Activated CD8-positive, alpha-beta T cell treated with anti-CD3 and anti-CD28 coated beads, Interleukin-2, amount 10 ng/mL, durations not matched to agents 7 days and 5 days (primary cell): ENCODE measurements around the gene ARHGDIB. TPM values are rescaled to one million over a fixed set of nuclear protein-coding genes. Genes with fewer than 3 reads are reported as not detected.

Source experiments
- ATAC-seq: fragments of 150-1000 bp; cut with Tn5 transposase; one replicate; pipeline ENCODE4 v1.10.0; 2021; ENCODE audit warnings: moderate library complexity
- CTCF ChIA-PET: fragments of 350-600 bp; sonication (Branson Sonifier 250); formaldehyde crosslinking; loops from one replicate; lab custom pipeline; 2021; ENCODE audit warnings: antibody characterized with exemption; lab: Charles Lee
- POLR2A ChIA-PET: fragments of 350-600 bp; sonication (Branson Sonifier 250); formaldehyde crosslinking; loops from one replicate; lab custom pipeline; 2021; ENCODE audit warnings: antibody characterized with exemption; lab: Charles Lee
- DNase-seq: peaks from one replicate; pipeline ENCODE4 v3.0.0-alpha.2; 2020
- H3K27ac Mint-ChIP-seq: one replicate; pipeline ENCODE4 v1.8.0; 2021; ENCODE audit warnings: mild to moderate bottlenecking, mixed read lengths
- H3K27me3 Mint-ChIP-seq: one replicate; pipeline ENCODE4 v1.8.0; 2021; ENCODE audit warnings: low read depth, mixed read lengths
- H3K36me3 Mint-ChIP-seq: one replicate; pipeline ENCODE4 v1.8.0; 2021; ENCODE audit warnings: low read depth, mixed read lengths
- H3K4me1 Mint-ChIP-seq: one replicate; pipeline ENCODE4 v1.8.0; 2021; ENCODE audit warnings: low read depth, mixed read lengths
- H3K4me3 Mint-ChIP-seq: one replicate; pipeline ENCODE4 v1.8.0; 2021; ENCODE audit warnings: mild to moderate bottlenecking, mixed read lengths
- H3K9me3 Mint-ChIP-seq: one replicate; pipeline ENCODE4 v1.8.0; 2022; ENCODE audit warnings: mixed read lengths; ENCODE audit not compliant: insufficient read depth
- total RNA-seq, 2 experiments: library from RNA; stranded (reverse); gene quantifications; one replicate each; pipeline ENCODE4 v1.2.3, GENCODE V29; 2021

ARHGDIB gene
- total RNA-seq, 2 experiments from 2014 or later = 1,528 to 1,576 TPM

DNA sequence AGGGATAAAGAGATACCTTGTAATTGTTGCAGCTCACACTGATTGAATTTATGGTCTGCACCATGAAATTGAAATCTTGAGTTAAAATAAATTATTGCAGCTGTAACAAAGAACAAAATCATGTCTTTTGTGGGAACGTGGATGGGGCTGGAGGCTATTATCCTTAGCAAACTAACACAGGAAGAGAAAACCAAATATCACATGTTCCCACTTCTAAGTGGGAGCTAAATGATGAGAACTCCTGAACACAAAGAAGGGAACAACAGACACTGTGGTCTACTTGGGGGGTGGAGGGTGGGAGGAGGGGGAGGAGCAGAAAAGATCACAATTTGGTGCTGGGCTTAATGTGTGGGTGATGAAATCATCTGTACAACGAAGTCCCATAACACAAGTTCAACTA is 45.7 kb downstream of the ARHGDIB start:
- Mint-ChIP-seq H3K4me1 (peaks cover 16% of the 10 kb centered on the region), H3K27ac (no peak overlapping the region), H3K9me3 (no peaks in the 10 kb centered on the region), H3K27me3 (no peaks in the 10 kb centered on the region), H3K36me3 (peaks cover 86% of the 10 kb centered on the region), H3K4me3 (no peak overlapping the region)
- no peak for DNase-seq
- ChIA-PET POLR2A (no interaction called here), CTCF (interaction anchor here (1.2 kb wide), 1 partner anchor 22 kb away, joined by 3 read pairs; no protein-coding TSS in a partner anchor)
- no peak for ATAC-seq

DNA sequence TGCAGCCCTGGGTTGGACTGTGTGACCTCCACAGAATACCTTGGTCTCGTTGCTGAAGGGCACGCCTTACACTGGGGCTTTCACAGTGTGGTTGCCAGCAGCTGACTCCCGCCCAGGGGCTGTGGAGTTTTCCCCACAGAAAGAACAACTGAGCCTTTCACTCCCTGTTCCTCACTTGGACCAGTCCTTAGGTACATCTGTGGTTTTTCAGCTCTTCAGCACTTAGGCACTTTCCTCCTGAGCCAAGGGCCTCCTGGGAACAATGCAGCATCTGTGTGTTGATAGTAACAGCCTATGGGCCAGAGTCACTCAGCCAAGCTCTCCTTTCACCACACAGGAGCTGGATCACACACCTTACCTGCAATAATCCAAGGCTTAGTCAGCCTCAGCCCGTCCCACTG is 48.0 kb downstream of the ARHGDIB start:
- ATAC-seq (no peak), DNase-seq (no peak)
- H3K27me3 Mint-ChIP-seq = no peaks in the 10 kb centered on the region
- CTCF ChIA-PET = interaction anchor here (1.1 kb wide), 1 partner anchor 68 kb away, joined by 3 read pairs; no protein-coding TSS in a partner anchor
- POLR2A ChIA-PET = interaction anchor here (0.6 to 0.8 kb wide), 2 partner anchors 142 to 747 kb away, joined by 3 to 4 read pairs; a partner anchor contains a TSS
- H3K27ac Mint-ChIP-seq = no peak overlapping the region
- H3K4me3 Mint-ChIP-seq = no peak overlapping the region
- no peaks in the 10 kb centered on the region for H3K9me3 Mint-ChIP-seq
- peaks cover 77% of the 10 kb centered on the region for H3K36me3 Mint-ChIP-seq
- peaks cover 11% of the 10 kb centered on the region for H3K4me1 Mint-ChIP-seq

DNA sequence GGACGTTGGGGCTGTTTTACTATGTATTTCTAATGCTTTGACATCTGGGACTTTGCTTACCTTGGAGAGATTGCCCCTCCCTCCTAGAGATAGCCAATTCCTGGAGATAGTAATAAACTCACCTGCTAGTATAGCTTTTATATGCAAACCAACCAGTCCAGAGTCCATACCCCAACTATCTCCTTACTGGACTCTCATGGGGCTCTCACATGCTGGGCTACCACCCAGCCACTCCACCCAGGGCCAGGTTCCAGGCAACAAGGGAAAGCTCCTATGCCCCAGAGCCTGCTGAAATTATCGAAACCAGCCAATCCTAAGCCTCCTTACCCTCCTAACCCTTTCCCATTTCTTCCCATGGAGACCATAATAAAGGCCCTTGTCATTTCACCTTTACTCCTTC is 50.3 kb downstream of the ARHGDIB start:
- ATAC-seq = no peak
- no peak overlapping the region for H3K27ac Mint-ChIP-seq
- POLR2A ChIA-PET = interaction anchor here (1.5 kb wide), 1 partner anchor 23 kb away, joined by 3 read pairs; no protein-coding TSS in a partner anchor

DNA sequence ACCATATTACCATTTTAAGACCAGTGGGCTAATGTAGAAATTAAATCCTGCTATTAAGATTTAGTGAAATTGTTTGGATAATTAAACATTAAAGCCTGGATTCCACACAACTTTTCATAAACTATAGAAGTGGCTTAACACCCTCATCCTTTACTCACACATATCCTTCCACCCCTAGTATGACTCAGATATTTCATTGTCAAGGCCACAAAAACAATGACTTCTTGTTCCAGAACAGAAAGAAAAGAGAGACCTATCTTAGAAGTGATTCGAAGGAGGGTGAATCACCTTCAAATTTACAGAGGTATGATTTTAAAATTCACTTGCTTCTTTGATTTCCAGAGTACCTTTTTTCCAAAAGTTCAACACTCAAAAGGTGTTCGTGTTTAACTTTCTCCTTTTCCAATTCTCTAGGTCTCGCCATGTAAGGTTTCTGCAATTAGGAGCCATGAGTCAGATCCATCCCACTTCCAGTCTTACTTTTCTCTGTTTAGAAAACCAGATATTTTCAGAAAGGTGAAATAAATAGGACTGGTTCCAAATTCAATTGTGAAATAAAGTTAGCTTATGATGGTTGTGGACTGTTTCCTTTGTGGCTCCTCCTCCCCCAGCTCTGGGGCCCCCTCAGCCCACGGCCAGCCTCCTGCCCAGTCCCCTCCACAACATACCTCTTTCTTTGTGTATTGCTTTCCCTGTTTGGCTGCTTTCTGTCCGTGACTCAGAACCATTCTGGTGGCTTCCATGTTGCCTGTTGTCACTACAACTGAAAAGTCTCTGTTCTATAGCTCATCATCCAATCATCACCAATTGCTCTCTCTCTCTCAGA is 51.1 kb downstream of the ARHGDIB start:
- Mint-ChIP-seq H3K27me3 (no peaks in the 10 kb centered on the region), H3K36me3 (peaks cover 65% of the 10 kb centered on the region), H3K27ac (no peak overlapping the region), H3K4me1 (peaks cover 17% of the 10 kb centered on the region), H3K9me3 (no peaks in the 10 kb centered on the region), H3K4me3 (no peak overlapping the region)
- DNase-seq = no peak
- ATAC-seq = no peak
- CTCF ChIA-PET = no interaction called here
- POLR2A ChIA-PET = interaction anchor here (1.5 kb wide), 1 partner anchor 22 kb away, joined by 3 read pairs; no protein-coding TSS in a partner anchor

More for the DNA sequence above, 50.3 kb downstream of the ARHGDIB start:
- no peaks in the 10 kb centered on the region for H3K9me3 Mint-ChIP-seq
- no peak overlapping the region for H3K4me3 Mint-ChIP-seq
- H3K4me1 Mint-ChIP-seq = peaks cover 17% of the 10 kb centered on the region
- DNase-seq = no peak
- H3K27me3 Mint-ChIP-seq = no peaks in the 10 kb centered on the region
- peaks cover 72% of the 10 kb centered on the region for H3K36me3 Mint-ChIP-seq
- CTCF ChIA-PET = no interaction called here

DNA sequence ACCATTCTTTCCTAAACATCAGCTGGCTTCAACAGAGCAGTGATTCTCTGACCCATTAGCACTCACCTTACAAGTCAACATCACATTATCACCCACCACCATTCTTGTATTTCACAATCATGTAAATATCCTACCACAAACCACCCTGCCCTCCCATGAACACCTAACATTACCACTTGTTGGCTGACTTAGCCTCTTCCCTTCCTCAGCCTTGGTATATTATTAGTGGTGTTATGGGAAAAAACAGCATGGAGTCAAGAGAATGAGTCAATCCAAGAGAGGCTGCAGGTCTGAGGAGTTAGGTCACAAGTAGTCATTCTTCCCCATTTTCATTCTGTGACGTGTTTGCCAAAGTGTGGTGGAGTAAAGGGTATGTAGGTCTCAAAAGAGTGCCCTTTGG is 53.4 kb downstream of the ARHGDIB start:
- no peak for ATAC-seq

DNA sequence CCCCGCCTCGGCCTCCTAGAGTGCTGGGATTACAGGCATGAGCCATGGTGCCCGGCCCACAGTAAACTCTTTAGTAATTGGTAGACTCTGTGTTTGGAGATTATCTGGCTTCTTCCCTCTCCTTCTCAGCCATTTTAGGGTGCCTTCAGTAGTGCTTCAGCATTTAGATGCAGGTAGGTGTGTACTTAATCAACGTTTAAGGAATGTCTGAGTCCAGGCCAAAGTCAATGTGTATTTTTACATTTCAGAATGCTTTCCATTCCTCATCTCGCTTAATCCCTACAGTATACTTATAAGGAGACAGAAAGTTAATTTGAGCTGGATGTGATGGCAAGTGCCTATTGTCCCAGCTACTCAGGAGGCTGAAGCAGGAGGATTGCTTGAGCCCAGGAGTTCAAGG is 55.3 kb downstream of the ARHGDIB start:
- no peaks in the 10 kb centered on the region for H3K27me3 Mint-ChIP-seq
- ATAC-seq = no peak
- POLR2A ChIA-PET = no interaction called here

More for the DNA sequence above, 53.4 kb downstream of the ARHGDIB start:
- H3K4me3 Mint-ChIP-seq = no peak overlapping the region
- CTCF ChIA-PET = no interaction called here
- POLR2A ChIA-PET = no interaction called here
- H3K36me3 Mint-ChIP-seq = peaks cover 44% of the 10 kb centered on the region
- peaks cover 17% of the 10 kb centered on the region for H3K4me1 Mint-ChIP-seq
- no peak overlapping the region for H3K27ac Mint-ChIP-seq
- no peaks in the 10 kb centered on the region for H3K9me3 Mint-ChIP-seq
- H3K27me3 Mint-ChIP-seq = no peaks in the 10 kb centered on the region
- DNase-seq = no peak

DNA sequence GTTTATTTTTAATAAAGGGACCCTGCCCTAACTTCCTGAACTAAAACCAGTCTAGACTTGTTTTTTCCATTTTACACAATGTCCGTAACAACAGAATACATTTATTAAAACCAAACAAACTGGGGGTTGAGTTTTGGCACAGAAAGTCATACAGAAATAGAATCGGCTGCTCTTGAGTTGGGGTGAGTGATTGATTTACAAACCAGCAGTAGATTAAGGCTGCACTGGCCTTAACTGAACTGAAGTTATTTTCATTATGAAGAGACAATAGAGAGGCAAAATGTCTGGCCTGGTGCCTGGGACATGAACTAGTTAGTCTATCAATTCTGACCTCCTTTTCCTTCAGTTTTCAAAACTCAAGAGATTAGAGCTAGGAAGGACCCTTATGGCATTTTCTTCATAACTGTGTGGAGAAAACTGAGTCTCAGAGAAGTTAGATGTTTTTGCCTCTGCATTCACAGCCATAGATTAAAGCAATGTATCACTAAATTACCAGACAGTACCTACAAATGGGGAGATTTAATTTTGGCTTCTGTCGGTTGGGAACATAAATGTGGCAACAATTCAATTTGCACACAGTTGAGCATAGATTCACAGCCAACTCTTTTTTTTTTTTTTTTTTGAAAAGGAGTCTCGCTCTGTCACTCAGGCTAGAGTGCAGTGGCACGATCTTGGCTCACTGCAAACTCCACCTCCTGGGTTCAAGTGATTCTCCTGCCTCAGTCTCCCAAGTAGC is 56.0 kb downstream of the ARHGDIB start:
- CTCF ChIA-PET = no interaction called here
- POLR2A ChIA-PET = no interaction called here

More for the DNA sequence above, 55.3 kb downstream of the ARHGDIB start:
- no peaks in the 10 kb centered on the region for H3K9me3 Mint-ChIP-seq
- peaks cover 35% of the 10 kb centered on the region for H3K36me3 Mint-ChIP-seq
- no peak for DNase-seq
- no peak overlapping the region for H3K4me3 Mint-ChIP-seq
- H3K4me1 Mint-ChIP-seq = peaks cover 20% of the 10 kb centered on the region
- no peak overlapping the region for H3K27ac Mint-ChIP-seq
- CTCF ChIA-PET = no interaction called here

DNA sequence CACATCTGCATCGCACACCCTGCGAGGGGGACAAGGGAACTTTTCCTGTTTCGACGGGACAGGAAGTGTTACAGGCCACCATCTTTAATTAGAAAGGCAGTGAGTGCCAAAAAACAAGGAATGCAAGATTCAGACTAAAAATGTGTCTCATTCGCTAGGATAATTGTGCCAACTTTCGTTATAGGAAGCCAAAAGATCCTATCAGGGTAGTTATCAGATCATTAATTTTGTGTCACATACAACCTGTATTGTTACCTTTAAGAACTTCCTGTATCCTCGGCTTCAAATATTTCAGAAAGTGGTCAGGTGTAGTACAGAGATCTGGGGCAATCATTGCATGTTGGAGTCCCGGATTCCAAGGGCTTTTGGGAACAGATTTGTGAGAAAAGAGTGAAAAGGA is 56.5 kb downstream of the ARHGDIB start:
- no peak for DNase-seq
- no peak for ATAC-seq
- POLR2A ChIA-PET = no interaction called here
- no peaks in the 10 kb centered on the region for H3K9me3 Mint-ChIP-seq
- H3K36me3 Mint-ChIP-seq = peaks cover 28% of the 10 kb centered on the region
- H3K4me3 Mint-ChIP-seq = no peak overlapping the region
- H3K27ac Mint-ChIP-seq = no peak overlapping the region
- no peaks in the 10 kb centered on the region for H3K27me3 Mint-ChIP-seq
- peaks cover 11% of the 10 kb centered on the region for H3K4me1 Mint-ChIP-seq
- CTCF ChIA-PET = no interaction called here

More for the DNA sequence above, 56.0 kb downstream of the ARHGDIB start:
- Mint-ChIP-seq H3K9me3 (no peaks in the 10 kb centered on the region), H3K27ac (no peak overlapping the region), H3K36me3 (peaks cover 30% of the 10 kb centered on the region), H3K4me1 (peaks cover 16% of the 10 kb centered on the region), H3K27me3 (no peaks in the 10 kb centered on the region), H3K4me3 (no peak overlapping the region)
- ATAC-seq (no peak), DNase-seq (no peak)

DNA sequence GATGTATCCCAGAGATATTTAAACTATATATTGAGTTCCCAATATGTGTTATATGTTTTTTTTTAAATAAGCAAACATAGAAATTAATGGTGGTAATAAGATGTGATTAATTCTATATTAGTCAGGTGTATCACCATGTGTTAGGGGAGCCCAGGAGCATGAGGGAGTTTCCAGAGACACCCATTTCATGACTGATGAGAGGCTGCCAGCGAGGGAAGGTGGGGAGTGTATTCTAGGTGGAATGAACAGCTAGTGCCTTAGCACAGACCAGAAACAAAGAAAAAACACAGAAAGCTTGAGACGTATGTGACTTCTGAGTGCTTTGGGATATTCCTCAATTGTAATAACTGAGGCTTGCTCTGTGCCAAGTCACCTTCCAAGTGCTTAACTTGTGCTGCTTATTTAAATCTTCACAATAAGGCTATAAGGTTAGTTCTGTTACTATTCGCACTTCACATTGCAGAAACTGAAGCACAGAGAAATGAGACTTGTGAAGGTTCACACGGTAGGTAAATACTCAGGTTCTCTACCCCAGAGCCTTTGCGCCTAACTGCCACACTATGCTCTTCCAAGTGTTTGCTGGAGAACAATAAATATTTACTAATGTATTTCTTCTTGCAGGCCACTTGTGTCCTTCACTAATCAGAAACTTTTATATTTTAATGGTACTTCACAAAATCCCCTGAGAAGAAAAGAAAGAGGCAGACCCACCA is 57.9 kb downstream of the ARHGDIB start:
- peaks cover 11% of the 10 kb centered on the region for H3K4me1 Mint-ChIP-seq
- DNase-seq (no peak), ATAC-seq (no peak)
- H3K27me3 Mint-ChIP-seq = no peaks in the 10 kb centered on the region
- no peaks in the 10 kb centered on the region for H3K9me3 Mint-ChIP-seq
- H3K36me3 Mint-ChIP-seq = peaks cover 21% of the 10 kb centered on the region
- no peak overlapping the region for H3K27ac Mint-ChIP-seq
- CTCF ChIA-PET = interaction anchor here (1.3 kb wide), 2 partner anchors 14 to 16 kb away, joined by 3 read pairs; no protein-coding TSS in a partner anchor
- no peak overlapping the region for H3K4me3 Mint-ChIP-seq
- POLR2A ChIA-PET = no interaction called here

DNA sequence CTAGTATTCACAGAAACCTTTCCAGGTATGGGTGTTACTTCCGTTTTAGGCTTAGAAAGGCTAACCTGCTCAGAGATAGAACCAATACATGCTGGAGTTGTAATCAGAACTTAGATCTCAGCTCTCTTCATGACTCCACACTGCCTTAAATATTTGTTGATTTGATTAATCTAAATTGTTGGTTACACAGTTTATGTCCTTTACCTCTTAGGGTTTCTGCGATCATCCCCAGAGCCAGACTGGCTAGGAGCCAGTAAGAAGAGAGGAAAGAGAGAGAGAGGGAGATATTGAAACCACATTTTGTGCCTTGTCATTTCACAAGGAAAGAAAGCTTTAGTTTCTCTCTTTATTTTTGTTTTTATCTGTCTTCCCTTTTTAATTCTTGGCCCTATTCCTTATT is 58.9 kb downstream of the ARHGDIB start:
- no peak for ATAC-seq
- Mint-ChIP-seq H3K27ac (no peak overlapping the region), H3K4me1 (peaks cover 3% of the 10 kb centered on the region)

DNA sequence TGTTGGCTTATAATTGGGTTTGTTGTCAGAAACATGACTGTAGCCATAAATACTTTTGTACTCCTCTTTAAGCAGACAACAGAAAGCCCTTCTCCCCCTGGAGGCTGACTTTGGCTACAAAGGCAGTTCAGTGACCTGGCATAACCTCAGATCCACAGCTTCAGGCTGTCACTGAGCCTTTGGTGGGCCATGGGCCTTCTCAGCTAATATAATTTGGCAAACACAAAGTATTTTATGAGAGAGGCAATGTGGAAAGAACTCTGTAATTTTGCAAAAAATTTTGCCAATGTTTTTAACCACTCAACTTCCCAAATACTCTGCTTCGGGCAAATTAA is 60.2 kb downstream of the ARHGDIB start:
- H3K4me1 Mint-ChIP-seq = peaks cover 3% of the 10 kb centered on the region
- CTCF ChIA-PET = interaction anchor here (1.0 to 1.3 kb wide), 2 partner anchors 14 to 17 kb away, joined by 3 read pairs; no protein-coding TSS in a partner anchor
- no peak overlapping the region for H3K27ac Mint-ChIP-seq
- no peaks in the 10 kb centered on the region for H3K27me3 Mint-ChIP-seq
- peaks cover 4% of the 10 kb centered on the region for H3K36me3 Mint-ChIP-seq
- DNase-seq (no peak), ATAC-seq (no peak)
- POLR2A ChIA-PET = no interaction called here
- H3K9me3 Mint-ChIP-seq = no peaks in the 10 kb centered on the region
- H3K4me3 Mint-ChIP-seq = no peak overlapping the region

More for the DNA sequence above, 58.9 kb downstream of the ARHGDIB start:
- Mint-ChIP-seq H3K9me3 (no peaks in the 10 kb centered on the region), H3K4me3 (no peak overlapping the region), H3K27me3 (no peaks in the 10 kb centered on the region), H3K36me3 (peaks cover 11% of the 10 kb centered on the region)
- POLR2A ChIA-PET = interaction anchor here (0.6 kb wide), 1 partner anchor 17 kb away, joined by 3 read pairs; no protein-coding TSS in a partner anchor
- CTCF ChIA-PET = interaction anchor here (1.3 kb wide), 2 partner anchors 15 kb away, joined by 3 read pairs; no protein-coding TSS in a partner anchor
- no peak for DNase-seq
